Putamen (tissue), 1 donor: Measurements from ENCODE around the gene HMG20B.
"Not testable (repeated sequence)": the region's sequence is repeated elsewhere in the genome, so short reads cannot be mapped to it uniquely, and the experiment has no call there.

Source experiments
- DNase-seq: peaks from one replicate; pipeline ENCODE4 v3.0.0-alpha.2; 2016; ENCODE audit warnings: low spot score

The HMG20B gene

DNA sequence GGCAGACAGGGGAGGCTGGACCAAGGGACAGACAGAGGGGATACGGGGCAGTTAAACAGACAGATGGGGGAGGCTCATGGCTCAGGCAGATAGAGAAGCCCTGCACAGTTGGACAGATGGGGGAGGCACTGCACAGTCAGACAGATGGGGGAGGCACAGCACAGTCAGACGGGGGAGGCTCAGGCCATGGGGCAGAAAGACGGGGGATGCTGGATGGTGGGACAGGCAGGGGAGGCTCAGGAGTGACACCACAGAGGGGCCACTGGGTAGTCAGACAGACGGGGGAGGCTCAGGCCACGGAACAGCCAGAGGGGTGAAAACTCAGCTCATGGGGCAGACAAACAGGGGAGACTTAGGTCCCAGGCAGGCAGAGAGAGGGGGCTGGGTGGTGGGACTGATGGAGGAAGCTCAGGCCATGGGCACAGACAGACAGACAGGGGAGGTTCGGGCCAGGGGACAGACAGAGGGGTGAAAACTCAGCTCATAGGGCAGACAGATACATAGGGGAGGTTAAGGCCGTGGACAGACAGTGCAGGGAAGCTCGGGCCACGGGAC is 16.2 kb upstream of the HMG20B start:
- no peak for DNase-seq

DNA sequence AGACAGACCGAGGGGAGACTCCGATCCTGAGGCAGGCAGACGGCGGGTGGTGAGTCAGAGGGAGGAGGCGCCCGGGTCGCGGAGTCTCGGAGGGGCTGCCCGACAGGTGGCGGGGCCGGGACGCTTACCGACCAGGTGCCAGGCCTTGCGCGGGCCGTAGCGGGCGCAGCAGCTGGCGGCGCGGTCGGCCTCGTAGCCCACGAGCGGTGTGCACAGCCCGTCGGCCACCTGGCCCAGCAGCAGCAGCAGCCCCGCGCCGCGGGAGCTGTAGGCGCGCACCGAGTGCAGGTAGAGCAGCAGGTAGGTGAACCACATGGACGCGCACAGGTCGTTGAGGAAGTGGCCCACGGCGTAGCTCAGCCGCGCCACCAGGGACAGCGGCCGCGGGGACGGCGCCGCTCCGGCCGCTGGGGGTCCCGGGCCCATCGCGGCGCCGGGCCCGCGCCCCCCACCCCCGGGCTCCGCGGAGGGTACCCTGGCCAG is 15.7 kb upstream of the HMG20B start:
- DNase-seq, result no peak

DNA sequence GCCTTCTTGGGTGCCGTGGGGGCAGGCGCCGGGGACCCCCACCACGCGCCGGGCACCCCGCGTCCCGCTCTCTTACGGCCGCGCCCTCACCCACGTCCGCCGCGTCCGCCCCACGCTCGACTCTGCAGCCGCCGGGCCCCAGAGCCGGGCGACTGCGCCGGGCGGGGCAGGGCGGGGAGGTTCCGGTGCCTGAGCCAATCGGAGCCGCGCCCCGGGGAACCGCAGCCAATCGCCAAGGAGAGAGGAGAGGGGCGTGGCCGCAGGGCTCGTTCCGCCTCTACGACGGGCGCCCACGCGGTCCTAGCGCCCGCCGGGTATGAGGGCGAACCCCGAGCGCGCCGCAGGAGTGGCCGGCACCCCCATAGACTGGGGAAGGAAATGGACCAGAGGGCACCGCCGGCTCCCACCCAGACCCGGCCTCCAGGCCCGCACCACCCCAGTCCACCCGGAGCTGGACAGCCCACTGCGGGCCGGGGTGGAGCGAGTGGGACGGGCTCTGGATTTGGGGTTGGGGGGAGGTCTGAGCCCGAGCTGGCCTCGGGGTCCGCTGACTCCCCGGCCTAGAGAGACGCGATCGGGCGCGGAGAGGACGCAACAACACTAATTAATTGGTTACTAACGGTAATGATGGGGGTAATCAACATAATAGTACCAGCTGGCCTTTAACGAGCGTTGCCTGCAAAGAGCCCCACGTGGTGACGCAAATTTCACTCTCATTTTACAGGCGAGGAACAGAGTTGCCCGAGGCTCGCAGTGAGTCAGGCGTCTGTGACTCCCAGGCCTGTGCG is 15.1 kb upstream of the HMG20B start, which contains the start of gene MFSD12:
Gene MFSD12, minus strand, starts transcription at position 126 of the 788 bp plus-strand sequence. CDS start 183 bp downstream, outside the sequence.
- DNase-seq, result peak; percentile 92

DNA sequence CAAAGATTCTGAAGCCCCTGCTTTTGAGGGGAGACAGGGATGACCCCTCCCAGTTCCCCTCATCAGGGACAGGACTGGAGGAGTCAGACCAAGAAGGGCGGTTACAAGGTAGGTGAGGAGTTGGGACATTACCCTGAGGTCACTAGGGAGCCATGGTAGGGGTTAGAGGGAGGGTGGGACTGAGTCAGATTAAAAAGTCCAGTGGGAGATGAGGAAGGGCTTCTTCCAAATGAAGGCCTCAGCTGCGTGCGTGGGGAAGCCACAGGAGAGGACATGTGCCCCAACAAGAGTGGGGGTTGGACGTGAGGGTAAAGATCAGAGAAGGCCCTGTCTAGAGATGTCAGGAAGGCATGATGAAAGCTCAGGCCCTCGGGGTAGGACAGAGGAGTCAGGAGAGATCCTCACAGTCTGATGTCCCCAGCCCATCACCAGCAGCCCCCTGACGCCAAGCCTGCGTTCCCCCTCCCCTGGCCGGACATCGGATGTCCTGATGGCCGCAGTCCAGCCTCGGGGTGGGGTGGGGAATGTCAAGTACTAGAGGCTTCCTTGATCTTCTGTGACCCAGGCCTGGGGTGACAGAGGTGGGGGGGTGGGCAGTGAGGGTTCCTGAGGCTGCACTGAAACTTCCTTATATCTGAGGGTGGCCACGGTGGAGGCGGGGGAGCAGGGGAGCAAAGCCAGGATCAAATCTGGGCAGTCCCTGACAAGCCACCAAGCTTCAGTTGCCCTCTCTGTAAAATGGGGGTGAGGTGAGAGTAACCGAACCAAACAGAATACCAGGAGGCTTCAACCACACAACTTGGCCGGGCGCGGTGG is 8.8 kb upstream of the HMG20B start:
- no peak for DNase-seq

DNA sequence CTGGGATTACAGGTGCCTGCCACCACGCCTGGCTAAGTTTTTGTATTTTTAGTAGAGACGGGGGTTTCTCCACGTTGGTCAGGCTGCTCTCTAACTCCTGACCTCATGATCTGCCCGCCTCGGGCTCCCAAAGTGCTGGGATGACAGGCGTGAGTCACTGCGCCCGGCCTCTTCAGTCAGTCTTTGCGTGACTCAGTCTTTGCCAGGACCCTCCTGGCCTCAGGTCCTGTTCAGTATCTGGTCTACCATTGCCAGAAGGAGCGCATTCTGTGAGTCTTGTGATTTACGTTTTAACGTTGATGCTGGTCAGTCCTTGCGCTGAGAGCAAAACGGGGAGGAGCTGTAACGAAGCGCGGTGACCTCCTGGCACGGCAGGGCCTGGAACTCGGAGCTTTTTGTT is 7.6 kb upstream of the HMG20B start:
- no peak for DNase-seq

DNA sequence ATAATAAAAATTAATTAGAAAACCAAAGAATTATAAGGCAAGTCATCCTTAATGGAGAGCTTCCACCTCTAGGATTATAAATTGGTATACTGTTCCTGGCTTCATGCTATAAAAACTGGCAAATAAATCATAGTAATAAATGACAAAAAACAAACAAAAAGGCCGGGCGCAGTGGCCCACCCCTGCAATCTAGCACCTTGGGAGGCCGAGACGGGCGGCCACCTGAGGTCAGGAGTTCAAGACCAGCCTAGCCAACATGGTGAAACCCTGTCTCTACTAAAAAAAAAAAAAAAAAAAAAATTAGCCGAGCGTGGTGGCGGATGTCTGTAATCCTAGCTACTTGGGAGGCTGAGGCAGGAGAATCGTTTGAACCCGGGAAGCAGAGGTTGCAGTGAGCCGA is 2.7 kb upstream of the HMG20B start:
- DNase-seq, result not testable (repeated sequence)

DNA sequence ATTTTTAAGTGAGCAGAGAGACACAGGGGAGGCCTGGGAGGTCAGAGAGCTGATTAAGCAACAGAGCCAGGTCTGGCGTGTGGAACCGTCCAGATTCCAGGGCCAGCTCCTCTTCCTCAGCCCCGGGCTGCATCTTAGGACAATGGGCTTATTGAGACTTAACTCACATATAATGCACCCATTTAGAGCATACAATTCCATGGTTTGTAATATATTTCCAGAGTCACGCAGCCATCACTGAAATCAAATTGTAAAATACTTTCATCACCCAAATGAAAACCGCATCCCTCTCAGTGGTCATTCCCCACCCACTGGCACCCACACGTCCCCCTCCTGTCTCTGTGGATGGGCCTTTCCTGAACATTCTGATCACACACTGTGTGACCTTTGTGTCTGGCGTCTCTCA is 2.1 kb upstream of the HMG20B start:
- DNase-seq, result peak; percentile 83

DNA sequence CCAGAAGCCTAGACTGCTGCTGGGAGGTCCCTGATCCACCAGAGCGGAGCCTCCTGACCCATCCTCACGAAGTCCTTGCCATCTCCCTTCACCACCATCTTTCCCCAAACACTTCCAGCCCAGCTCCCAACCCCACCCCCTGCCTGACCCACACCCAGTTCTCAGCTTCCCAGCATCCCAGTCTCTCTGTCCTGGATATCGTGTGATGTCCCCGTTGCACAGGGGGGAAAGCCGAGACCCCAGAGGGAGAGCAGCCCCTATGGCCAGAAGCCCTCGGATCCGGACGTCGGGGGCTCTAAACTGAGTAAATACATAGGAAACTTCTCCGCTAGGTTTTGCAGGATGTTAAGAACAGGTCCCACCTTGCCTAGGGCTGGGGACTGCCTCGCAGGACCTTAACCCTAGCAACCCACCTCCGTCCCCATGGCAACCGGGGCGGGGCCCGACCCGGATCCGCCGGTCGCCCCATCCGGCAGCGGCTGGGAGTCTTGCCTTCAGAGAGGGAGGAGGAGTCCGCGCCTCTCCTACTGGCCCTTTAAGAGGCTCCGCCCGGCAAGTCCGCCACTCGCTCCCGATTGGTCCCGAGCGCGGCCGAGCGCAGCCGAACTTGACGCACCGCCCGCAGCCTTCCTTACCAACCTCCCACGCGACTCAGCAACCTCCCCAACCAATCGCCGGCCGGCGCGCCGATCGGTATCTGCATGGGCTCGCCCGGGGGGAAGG is 451 bp upstream of the HMG20B start:
- DNase-seq, result peak; percentile 100

DNA sequence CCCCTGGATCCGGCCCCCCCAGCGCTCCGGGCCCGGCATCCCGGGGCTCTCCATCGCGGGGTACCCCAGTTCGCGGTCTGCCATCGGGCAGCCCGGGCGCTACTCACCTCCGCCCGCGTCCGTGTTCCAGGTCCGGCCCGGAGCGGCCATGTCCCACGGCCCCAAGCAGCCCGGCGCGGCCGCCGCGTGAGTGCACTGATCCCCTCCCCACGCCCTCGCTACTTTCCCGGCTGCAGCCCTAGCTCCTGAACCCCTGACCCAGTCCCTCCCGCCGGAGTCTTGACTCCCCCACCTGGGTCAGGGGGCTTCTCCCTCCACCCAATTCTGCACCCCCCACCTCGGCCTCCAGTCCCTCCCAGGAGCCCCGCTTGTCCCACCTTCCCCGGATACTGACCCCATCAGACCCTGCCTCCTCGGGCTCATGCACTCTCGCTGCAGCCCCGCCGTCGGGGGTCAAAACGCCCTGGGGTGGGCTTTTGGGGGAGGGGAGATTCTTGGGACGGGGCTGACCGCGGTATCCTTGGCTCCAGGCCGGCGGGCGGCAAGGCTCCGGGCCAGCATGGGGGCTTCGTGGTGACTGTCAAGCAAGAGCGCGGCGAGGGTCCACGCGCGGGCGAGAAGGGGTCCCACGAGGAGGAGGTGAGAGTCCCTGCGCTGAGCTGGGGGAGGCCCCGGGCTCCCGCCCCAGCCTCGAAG is 566 bp downstream of the HMG20B start:
- no peak for DNase-seq

DNA sequence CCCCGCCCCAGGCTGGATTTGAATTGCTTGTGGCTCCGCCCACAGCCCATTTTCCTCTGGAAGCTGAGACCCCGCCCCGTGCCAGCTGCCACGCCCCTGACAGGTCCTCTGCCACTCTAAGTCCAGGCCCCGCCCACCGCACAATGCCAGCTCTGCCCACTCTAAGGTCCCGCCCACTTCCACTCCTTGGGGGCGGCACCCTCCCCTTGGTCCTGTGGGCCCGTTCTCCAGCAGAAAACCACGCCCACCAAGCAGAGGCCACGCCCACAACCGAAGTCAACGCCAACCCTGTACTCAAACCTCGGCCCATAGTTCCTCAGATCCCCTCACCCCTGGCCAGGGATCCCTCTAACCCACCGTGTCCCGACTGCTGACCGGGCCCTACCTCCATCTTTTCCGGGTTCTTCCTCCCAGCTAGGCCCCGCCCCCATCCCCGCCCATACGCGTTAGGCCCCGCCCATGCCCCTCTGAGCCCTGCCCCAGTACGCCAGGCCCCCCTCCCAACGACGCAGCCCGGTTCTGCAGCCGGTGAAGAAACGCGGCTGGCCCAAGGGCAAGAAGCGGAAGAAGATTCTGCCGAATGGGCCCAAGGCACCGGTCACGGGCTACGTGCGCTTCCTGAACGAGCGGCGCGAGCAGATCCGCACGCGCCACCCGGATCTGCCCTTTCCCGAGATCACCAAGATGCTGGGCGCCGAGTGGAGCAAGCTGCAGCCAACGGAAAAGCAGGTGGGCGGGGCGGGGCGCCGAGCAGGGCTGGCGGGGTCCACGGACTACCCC is 1.3 kb downstream of the HMG20B start:
- peak; percentile 65 for DNase-seq

DNA sequence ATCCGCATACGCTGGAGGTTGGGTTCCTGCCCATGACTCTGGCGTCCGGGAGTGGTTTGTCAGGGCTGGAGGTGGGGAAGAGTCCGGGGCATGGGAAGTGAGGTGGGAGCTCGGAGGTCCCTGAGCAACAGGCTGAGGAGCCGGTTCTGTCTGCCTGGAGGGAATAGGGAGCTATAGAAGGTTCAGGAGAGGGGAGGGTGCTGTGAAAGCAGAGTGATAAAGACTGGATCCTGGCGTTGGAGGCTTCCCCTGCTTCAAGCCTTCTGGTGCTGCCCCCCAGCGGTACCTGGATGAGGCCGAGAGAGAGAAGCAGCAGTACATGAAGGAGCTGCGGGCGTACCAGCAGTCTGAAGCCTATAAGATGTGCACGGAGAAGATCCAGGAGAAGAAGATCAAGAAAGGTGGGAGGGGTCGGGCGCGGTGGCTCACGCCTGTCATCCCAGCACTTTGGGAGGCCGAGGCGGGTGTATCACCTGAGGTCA is 2.6 kb downstream of the HMG20B start:
- no peak for DNase-seq

DNA sequence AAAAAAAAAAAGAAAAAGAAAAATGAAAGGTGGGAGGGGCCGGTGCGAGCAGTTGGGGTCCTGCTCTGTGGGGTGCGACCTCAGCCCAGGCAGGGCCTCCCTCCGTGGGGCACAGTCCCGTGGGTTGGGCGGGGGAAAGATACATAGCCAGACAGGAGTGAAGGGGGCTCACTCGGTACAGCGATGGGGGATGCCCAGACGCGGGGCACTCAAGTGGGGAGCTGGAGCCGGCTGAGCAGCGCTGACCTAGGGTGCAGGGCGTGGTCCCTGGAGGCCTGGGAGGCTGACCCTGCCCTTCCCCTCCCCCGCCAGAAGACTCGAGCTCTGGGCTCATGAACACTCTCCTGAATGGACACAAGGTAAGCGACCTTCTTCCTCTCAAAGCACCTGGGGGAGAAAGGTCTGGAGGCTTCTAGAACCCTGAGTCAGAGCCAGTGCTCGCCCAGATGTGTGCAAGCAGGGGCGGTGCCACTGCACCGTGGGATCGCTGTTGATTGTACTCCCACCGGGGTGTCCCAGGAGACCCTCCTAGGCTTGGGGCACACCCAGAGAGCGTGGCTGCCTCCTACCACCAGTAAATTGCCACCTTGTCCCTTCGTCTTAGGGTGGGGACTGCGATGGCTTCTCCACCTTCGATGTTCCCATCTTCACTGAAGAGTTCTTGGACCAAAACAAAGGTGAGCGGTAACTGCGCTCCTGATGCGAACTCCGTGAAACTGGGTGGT is 3.4 kb downstream of the HMG20B start:
- DNase-seq, result no peak

DNA sequence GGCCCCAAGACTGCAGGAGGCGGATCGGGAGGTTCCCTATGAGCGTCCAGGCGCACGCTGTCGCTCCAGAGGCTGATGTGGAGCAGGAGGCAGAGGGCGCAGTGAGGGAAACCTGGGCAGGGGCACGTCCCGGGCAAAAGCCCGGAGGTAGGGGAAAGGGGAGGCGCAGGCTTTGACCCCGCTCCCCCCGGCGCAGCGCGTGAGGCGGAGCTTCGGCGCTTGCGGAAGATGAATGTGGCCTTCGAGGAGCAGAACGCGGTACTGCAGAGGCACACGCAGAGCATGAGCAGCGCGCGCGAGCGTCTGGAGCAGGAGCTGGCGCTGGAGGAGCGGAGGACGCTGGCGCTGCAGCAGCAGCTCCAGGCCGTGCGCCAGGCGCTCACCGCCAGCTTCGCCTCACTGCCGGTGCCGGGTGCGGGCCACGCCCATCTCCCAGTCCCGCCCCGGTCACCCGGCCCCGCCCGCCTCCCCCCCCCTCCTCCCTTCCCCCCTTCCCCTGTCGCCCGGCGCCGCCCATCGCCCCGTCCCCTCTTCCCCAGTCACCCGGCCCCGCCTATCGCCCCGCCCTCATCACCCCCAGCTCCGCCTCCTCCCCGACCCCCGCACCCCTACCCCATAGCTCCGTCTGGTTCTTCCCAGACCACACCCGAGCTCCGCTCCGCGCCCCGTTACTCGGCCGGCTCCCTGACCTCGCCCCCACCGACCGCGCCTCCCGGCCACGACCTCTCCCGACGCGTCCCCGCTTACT is 4.1 kb downstream of the HMG20B start:
- no peak for DNase-seq

DNA sequence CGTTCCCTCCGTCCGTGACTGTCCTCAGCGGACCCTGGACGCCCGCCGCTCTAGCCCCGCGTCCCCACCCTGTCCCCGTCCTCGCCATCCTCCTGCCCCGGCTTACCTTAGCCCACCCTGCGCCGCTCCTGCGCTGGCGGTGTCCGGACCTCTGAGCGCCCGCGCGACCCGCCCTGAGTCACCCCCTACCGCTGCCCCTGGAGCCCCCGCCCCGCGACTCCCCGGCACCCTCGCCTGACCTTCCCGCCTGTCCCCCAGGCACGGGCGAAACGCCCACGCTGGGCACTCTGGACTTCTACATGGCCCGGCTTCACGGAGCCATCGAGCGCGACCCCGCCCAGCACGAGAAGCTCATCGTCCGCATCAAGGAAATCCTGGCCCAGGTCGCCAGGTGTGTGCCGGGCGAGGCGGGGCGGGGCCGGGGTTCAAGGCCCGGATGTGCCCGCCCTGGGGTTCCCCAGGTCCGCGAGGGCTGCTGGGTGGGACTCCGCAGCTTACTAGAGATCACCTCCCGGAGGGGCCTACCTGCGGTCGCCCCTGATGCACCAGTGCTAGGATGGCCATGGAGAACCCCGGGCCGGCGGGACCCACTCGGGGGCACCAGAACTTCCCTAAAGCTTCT is 5.1 kb downstream of the HMG20B start:
- DNase-seq, result no peak

DNA sequence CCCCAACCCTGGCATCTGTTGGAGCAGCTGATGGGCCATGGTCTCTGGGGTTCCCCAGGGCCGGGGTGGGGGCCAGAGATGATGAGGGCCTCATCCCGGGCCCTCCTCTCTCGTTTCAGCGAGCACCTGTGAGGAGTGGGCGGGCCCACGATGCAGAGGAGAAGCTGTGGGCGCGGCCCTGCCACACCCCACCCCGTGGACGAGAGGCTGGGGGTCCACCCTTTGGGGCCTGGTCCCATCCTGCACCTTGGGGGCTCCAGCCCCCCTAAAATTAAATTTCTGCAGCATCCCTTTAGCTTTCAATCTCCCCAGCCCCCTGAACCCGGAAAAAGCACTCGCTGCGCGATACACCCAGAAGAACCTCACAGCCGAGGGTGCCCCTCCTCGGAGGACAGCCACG is 5.6 kb downstream of the HMG20B start:
- DNase-seq, result no peak

DNA sequence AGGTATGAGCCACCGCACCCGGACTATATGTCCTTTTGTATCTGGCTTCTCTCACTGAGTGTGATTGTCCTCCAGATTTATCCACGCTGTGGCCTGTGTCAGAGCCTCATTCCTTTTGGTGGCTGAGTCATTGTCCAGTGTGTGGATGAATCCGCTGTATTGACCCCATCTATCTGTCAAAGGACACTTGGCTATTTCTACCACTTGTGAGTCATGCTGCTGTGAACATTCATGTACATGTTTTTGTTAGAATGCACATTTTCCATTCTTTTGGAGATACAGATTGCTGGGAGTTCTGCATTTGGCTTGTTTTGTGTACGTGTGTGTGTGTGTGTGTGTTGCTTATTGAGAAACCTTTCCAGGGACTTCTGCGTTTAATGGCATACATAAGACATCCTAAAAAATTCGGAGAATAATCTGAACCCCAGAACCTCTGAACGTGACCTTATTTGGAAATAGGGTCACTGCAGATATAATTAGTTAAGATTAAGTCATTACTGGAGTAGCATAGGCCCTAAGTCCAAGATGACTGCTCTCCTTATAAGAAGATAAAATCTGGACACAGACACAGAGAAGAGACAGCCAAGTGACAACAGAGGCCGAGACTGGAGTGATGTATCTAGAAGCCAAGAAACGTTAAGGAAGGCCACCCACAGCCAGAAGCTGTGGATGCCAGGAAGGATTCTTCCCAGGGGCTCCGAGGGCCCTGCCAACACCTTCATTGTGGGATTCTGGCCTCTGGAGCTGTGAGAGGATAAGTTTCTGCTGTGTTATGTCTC is 7.6 kb downstream of the HMG20B start:
- DNase-seq, result no peak

DNA sequence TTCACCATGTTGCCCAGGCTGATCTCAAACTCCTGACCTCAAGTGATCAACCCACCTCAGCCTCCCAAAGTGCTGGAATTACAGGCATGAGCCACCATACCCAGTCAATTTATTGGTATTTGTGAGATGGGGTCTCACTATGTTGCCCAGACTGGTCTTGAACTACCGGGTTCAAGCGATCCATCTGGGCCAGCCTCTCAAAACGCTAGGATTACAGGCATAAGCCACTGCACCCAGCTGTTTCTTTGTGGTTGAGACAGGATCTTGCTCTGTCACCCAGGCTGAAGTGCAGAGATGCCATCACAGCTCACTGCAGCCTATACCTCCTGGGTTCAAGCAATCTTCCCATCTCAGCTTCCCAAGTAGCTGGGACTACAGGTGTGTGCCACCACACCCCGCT is 9.0 kb downstream of the HMG20B start:
- DNase-seq, result not testable (repeated sequence)
